ENCODE measurements around the gene MOSMO.
"Not testable (repeated sequence)": the region's sequence is repeated elsewhere in the genome, so short reads cannot be mapped to it uniquely, and the experiment has no call there.

MOSMO gene

DNA sequence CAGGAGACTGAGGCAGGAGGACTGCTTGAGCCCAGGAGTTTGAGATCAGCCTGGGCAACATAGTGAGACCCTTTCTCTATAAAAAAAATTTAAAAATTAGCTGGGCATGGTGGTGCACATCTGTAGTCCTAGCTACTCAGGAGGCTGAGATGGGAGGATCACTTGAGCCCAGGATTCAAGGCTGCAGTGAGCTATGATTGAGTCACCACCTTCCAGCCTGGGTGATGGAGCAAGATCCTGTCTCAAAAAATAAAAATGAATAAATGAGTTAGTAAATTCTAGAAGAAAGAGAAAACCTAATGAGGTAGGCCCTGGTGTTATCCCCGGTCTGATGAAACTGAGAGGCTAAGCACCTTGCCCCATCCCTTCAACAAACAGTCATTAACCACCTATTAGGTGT, 5.9 kb upstream of the MOSMO start:
- DNase-seq (ENCODE audit: low read depth, low spot score), result not testable (repeated sequence)

GRCh38 chr16:22003195-22003594, 4.7 kb upstream of the MOSMO start:
- DNase-seq (ENCODE audit: low read depth, low spot score), result no peak

- no peak for DNase-seq (ENCODE audit: low read depth, low spot score)
Measured at GRCh38 chr16:22004341-22004740, 3.6 kb upstream of the MOSMO start.

DNA sequence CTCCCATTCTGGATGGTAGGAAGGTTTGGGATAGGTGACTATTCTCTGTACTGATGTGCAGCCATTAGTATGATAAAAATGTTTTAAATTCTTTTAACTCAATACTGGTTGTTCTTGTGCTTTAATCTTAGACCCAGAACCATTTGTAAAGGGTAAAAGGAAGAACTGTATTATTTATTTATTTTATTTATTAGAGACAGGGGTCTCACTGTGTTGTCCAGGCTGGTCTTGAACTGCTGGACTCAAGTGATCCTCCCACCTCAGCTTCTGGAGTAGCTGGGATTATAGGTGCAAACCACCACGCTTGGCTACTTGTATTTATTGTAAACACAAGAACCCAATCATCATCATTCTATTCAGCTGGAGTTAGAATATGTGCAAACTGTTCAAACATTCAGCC, 2.2 kb upstream of the MOSMO start:
- no peak for DNase-seq (ENCODE audit: low read depth, low spot score)

- DNase-seq (ENCODE audit: low read depth, low spot score), result no peak
Measured at GRCh38 chr16:22006636-22007035, 1.3 kb upstream of the MOSMO start.

- no peak for DNase-seq (ENCODE audit: low read depth, low spot score)
Measured at GRCh38 chr16:22007159-22007508, 777 bp upstream of the MOSMO start.

DNA sequence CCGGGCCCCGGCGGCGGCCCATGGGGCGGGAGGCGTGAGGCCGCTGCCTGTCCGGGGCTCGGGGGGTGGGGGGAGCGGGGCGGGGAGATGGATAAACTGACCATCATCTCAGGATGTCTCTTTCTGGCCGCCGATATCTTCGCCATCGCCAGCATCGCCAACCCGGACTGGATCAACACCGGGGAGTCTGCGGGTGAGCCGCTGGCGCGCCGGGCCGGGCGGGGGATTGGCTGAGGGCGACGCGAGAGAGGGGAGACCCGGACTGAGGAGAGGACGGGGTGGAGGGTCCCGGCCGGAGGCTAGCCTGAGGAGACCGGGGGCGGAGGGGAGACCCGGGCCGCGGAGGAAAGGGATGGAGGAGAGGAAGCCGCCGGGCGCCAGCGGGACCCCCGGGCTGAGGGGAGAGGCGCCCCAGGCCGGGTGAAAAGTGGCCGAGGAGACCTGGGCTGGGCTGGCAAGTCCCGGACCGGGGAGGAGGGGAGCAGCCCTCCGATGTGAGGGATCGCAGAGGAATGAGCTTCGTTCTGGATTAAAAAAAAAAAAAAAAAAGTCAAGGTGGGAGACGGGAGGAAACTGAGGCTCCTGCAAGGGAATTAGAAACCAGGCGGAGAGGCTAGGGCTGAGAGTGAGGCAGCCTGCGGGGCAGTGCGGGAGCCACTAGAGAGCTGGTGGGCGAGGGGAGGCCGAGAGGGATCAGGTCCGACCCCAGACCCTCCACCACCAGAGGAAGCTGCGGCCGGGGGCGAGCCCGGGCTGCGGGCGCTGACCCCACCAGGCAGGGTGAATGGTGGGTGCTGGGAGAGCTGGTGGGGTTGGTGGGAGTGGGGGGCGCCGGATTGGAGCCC, 526 bp downstream of the MOSMO start:
- DNase-seq (ENCODE audit: low read depth, low spot score), result no peak

GRCh38 chr16:22010902-22011301, 3.0 kb downstream of the MOSMO start:
- no peak for DNase-seq (ENCODE audit: low read depth, low spot score)

DNA sequence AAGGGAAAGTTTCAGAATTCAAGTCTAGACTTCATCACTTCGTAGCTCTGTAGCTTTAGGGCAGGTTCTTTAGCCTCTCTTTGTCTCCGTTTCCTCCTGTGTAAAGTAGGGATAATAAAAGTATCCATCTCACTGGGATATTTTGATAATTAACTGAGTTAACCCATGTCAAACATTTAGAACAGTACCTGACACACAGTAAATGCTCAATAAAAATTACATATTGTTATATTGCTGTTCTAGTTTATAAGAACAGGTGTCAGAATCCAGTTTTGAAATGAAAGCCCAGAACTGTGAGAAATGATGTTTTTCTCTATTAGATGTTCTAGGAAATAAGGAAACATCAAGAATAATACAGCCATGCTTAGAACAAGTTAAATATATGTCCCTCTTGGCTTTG, 4.3 kb downstream of the MOSMO start:
- no peak for DNase-seq (ENCODE audit: low read depth, low spot score)

GRCh38 chr16:22013486-22013885, 5.6 kb downstream of the MOSMO start:
- DNase-seq (ENCODE audit: low read depth, low spot score), result no peak

DNA sequence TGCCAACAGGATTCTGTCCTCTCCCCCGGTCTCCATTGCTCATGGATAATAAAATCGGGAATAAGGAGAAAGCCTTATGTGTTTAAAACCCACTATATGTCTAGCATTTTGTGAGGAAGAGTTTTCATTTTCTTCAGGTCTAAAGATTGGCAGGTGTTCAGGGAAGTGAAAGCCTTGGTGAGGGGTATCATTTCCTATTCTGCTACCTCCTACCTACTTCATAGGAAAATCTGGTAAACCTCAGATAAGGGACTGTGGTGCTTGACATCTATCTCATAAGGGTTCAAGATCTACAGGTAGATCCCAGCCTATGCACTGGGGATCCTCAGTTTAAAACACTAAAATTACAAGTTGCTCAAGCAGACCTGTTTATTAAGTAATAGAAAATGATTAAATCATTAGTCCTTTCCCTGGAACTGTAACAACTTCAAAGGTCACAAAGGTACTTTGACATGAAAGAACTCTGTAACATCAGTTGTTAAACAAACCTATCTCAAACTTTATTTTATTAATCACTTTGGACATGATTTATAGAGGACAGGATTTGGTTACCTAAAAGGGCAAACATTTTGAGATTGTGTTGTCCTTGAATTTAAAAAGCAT, 6.5 kb downstream of the MOSMO start:
- DNase-seq (ENCODE audit: low read depth, low spot score), result no peak

GRCh38 chr16:22016927-22017326, 9.0 kb downstream of the MOSMO start:
- DNase-seq (ENCODE audit: low read depth, low spot score), result no peak

DNA sequence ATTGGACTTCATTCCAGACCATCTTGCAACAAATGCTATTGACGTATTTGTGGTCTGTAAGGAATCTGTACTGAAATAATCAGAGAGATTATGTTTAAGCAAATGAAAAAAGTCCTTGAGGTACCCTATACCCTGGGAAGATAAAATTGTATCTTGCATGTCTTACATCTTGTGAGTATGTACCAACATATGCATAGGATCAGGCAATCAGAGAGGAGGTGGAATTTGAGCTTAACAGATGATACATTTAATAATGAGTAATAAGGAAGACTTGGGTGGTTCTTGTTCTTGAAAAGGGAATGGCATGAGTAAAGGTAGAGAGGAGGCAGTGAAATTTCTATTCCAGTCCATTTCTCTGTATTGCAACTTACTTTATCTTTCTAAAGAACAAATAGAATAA, 10.6 kb downstream of the MOSMO start:
- no peak for DNase-seq (ENCODE audit: low read depth, low spot score)

- DNase-seq (ENCODE audit: low read depth, low spot score), result no peak
Measured at GRCh38 chr16:22022151-22022550, 14.2 kb downstream of the MOSMO start.

- DNase-seq (ENCODE audit: low read depth, low spot score), result no peak
Measured at GRCh38 chr16:22023505-22023904, 15.6 kb downstream of the MOSMO start.

- DNase-seq (ENCODE audit: low read depth, low spot score), result not testable (repeated sequence)
Measured at GRCh38 chr16:22024785-22025184, 16.9 kb downstream of the MOSMO start.

DNA sequence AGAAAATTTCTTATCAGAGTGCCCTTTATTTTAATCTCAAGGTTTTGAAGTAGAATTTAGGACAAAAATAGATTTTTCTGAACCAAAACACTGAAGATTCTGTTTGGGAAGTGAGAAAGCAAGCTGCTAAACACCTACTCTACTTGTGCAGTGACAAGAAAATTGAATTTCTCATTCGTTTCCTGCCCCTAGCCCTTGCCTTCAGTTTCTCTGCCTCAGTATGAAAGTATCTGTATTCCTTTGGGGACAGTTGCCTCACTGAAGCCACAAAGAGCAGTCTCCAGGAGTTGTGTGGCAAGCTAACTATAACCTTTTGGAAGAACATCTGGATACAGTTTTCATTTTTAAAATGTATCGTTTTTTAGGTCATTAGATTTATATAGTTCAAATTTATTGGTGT, 19.7 kb downstream of the MOSMO start:
- no peak for DNase-seq (ENCODE audit: low read depth, low spot score)

GRCh38 chr16:22029632-22030031, 21.7 kb downstream of the MOSMO start:
- no peak for DNase-seq (ENCODE audit: low read depth, low spot score)

- no peak for DNase-seq (ENCODE audit: low read depth, low spot score)
Measured at GRCh38 chr16:22030087-22030812, 22.3 kb downstream of the MOSMO start.

DNA sequence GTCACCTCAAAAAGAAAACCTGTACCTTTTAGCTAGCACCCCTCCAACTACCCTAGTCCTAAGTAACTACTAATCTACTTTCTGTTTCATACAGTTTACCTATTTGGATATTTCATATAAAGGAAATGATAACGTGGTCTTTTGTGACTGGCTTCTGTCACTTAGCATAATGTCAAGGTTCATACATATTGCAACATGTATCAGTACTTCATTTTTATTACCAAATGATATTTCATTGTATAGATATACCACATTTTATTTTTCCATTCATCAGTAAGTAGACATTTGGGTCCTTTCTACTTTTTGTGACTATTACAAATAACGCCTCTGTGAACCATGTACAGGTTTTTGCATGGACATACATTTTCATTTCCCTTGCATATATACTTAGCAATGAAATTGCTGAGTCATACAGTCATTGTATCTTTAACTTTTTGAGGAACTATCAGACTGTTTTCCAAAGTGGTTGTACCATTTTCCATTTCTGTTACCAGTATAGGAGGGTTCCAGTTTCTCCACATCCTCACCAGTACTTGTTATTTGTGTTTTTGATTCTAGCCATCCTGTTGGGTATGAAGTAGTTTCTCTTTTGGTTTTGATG, 23.7 kb downstream of the MOSMO start:
- no peak for DNase-seq (ENCODE audit: low read depth, low spot score)

DNA sequence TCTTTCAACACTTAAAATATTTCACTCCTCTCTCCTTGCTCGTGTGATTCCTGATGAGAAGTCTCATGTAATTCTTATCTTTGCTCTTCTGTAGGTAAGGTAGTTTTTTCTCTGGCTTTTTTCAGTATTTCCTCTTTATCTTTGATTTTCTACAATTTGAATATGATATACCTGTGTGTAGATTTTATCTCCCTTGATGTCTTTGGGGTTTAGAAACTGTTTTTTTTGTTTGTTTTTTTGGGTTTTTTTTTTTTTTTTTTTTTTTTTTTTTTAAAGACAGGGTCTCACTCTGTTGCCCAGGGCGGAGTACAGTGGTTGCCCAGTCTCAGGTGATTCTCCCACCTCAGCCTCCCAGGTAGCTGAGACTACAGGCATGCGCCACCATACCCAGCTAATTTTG, 26.6 kb downstream of the MOSMO start:
- no peak for DNase-seq (ENCODE audit: low read depth, low spot score)

DNA sequence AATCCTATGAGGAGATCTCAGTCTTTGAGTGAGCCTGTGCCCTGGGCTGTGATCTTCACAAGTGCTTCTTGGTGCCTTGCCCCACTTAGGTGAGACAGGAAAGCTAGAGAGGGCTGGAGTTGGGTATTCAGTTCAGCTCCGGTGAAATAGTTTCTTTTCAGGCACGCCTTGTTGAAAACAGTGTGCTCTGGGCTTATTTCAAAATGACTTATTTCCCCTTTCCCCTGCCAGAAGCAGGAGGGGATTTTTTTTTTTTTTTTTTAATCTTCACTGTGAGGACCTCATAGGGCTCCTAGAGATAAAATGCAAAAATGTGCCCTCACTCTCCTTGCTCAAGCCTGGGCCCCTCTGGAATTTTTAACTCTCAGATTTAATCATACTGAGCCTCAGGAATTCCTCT, 27.2 kb downstream of the MOSMO start:
- no peak for DNase-seq (ENCODE audit: low read depth, low spot score)

Measured in smooth muscle cell of the brain vasculature (primary cell).